Myocyte (in vitro differentiated cells): ENCODE results near the gene ANKS3. TPM values are rescaled to one million over a fixed set of nuclear protein-coding genes. Genes with fewer than 3 reads are reported as not detected.
A peak's percentile ranks its signal among the peaks of the same experiment; 100 is the strongest.

Source experiments
- DNase-seq: peaks from one replicate; pipeline ENCODE4 v3.0.0-alpha.2; 2012; ENCODE audit warnings: low read depth
- total RNA-seq: library from RNA; depleted of rRNA; stranded (reverse); fragments of >200 nt; gene quantifications from 2 replicates; pipeline ENCODE4 v1.2.3, GENCODE V29; 2014

Gene ANKS3
- total RNA-seq, 1 donor from 2014 or later = 16.8 TPM

DNA sequence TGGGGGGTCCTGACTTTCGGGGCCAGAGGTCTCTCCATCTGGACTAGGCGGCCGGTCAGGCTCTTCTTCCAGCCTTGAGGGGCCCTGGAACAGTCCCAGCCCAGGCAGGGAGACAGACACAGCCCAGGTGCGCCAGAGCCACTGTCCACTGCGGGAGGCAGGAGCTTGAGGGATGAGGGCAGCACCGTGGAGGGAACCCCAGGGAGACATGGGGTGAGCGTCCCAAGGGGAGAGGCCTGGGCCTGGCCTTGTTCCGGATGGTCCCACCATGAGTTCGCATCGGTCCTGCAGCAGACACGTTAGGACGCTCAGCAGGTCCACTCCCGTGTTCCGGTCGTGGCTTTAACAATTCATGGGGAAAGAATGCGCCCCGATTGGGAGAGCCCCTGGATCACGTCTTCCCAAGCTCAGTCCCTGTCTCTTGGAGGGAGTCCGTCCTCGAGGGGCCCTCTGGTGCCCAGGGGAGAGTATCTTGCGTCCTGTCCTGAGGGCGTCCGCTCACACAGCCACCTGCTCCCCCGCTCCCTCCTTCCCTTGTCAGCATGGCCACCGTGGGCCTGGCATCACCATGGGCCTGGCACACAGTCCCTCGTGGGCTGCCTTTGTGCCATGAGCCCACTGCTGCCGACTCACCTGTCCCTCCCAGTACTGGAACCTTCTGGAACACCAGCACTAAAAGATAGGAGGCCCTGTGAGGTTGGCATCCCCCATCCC lies 47.4 kb downstream of the ANKS3 start:
- no peak for DNase-seq

DNA sequence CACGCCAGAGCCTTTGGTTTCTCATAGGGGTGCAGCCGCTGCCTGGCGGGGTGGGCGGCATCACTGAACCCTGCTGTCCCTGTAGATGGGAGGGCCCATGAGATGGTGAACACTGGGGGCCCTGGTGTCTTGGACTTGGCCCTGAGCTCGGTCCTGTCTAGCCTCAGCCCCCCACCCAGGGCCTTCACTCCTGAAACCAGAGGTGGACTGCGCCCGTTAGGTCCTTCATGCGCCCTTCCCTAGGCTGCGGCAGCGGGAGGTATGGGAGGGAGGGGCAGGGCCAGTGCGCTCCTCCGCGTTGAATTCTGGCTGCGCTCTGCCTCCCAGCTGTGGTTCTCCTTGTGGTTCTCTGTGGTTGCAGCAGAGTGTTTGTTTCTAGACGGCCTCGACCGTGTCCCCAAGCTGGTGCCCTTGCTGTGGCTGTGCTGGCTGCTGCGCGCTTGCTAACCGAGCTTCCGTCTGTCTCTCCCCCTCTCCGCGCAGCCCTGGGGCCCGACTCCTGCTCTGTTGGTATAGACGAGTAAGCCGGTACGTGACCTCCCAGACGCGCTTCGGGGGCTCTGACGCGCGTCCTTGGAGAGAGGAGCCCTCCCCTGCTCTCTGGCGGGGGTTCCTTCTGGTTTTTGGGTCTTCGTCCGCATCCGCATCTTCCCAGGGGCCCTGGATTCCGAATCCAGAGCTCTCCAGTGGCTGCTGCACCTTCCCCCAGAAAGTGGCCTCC lies 48.1 kb downstream of the ANKS3 start:
- DNase-seq = no peak

DNA sequence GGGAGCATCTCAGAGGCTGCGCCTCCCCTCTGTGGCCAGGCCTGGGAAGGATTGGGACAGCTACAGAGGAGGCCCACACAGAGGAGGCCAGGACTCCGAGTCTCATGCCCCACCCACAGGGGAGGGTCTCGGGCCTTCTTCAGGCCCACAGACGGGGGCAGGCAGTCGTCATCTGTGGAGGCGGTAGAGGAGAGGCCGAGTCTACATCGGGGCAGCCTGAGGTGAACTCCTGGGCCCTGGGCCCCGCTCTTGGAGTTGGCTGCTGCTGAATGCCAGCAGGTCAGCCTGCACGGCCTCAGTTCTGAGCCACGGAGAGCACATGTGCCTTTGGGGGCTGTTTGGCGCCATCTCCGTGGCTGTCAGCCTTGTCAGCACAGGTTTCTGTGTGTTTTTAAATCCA lies 48.8 kb downstream of the ANKS3 start:
- no peak for DNase-seq

DNA sequence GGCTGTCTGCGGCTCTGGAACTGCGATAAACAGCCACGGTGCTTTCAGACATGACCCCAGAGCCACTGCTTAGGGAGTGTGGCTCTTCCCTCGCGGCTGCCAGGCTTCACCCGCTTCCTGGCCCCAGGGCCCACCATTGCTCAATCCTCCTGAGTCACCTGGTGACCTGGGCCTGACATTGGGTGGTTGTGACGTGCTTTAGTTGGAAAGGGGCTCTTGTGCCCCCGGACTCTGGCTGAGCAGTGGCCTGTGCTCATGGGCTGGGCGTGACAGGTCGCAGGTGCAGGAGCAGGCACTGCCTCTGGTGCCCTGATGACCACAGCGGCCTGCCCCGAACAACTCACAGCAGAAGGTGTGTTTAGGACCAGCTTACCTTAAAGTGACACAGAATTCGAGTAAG lies 49.3 kb downstream of the ANKS3 start:
- DNase-seq = no peak

DNA sequence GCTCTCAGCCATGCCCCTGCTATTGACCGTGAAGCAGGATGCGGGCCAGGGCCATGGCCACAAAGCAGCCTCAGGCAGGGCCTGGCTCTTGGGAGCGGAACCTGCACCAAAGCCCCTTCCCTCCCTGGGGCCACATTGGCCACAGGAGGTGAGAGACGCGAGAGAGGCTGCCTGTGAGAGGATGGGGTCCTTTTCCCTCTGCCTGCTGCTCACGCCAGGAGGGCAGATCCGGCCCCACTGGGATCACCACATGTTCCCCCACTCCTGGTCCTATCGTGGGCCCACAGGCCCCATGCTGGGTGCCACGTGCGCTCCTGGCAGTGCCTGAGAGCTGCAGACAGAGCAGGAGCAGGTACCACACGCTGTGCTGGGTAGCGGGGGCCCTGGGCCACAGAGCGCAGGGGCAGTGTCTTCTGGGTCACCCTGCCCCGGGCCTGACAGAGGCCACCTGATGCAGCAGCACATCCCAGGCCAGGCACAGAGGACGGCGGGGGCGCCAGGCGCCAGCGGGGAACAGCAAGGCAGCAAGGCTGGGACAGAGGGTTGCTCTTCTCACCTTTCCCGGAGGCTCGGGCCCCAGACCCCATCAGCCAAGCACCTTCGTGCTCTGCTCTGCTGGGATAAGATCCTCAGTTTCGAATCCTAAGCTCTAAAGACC lies 49.9 kb downstream of the ANKS3 start:
- DNase-seq = no peak

DNA sequence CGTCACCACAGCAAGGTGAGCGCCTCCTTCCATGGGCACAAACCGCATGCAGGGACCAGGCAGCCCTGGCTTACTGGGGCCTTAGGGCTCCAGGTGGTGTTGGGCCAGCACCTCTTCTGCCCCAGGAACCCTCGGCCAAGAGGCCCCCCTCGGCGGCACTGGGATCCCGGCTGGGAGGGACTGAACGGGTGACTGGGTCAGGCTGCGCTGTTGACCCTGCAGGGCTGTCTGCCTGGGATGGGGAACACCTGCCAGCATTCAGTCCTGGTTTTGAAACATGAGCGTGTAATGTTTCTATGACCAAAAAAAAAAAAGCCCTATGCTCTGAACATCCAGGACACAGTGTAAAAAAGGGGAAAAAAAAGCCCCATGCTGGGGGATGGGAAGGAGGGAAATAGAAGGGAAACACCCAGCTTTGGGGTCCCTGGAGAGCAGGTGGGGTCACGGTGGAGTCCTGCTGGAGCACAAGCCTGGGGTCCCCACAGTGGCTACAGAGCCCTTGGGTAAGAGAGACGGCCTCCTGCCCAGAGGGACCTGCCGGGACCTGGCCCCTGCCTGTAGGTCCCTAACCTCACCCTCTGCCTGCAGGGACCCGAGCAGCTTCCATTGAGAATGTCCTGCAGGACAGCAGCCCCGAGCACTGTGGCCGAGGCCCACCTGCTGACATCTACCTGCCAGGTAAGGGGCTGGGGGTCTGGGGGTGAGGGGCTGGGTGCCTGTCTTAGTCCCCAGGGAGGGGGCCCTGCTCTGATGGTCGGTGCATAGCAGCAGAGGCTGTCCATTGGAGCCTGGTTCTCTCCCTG lies 50.6 kb downstream of the ANKS3 start:
- DNase-seq = no peak

DNA sequence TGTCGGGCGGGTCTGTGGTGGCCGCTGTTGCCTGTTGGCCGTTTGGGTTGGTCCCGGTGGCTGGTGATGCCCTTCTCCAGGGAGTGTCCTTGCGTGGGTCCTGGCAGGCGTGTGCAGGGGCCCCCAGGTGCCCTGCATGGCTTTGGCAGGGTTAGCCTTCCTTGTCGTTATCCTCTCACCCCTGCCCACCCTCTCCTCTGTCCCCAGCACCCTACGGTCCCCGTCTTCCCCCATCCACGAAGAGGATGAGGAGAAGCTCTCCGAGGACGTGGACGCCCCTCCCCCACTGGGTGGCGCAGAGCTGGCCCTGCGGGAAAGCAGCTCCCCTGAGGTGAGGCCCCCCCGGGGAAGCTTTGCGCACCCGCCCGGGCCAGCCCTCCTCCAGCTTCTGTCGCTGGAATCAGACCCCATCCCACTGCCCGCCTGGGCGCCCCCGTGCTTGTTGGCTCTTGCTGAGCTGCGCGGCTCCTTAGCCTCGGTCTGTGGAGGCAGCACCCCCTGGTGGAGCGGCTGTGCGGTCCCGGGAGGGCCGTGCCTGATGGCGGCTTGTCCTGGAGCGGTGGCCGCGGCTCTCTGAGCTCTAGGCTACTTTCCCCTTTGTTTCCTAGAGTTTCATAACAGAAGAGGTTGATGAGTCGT lies 51.3 kb downstream of the ANKS3 start:
- DNase-seq = no peak

DNA sequence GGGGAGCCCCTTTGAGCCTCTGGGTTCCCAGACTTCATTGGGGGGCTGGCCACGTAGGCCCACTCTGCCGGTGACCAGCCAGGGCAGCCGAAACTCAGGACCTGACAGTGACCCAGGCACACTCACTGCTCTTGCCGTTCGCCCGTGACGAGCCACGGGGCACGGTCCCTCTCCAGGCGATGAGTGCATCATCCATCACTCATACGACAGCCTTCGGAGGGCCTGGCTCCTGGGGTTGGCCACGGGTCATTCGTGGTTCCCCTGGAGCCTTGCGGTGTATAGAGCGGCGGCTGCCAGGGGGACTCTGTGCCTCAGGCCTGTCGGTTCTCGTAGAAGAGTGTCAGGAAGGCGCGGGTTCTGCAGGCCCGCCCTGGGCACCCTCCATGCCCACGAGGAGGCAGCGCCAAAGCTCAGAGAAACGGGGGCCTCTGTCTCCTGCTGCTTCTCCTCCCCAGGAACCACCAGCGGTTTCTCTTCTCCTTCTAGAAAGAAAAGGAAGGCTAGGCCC lies 51.9 kb downstream of the ANKS3 start:
- no peak for DNase-seq

DNA sequence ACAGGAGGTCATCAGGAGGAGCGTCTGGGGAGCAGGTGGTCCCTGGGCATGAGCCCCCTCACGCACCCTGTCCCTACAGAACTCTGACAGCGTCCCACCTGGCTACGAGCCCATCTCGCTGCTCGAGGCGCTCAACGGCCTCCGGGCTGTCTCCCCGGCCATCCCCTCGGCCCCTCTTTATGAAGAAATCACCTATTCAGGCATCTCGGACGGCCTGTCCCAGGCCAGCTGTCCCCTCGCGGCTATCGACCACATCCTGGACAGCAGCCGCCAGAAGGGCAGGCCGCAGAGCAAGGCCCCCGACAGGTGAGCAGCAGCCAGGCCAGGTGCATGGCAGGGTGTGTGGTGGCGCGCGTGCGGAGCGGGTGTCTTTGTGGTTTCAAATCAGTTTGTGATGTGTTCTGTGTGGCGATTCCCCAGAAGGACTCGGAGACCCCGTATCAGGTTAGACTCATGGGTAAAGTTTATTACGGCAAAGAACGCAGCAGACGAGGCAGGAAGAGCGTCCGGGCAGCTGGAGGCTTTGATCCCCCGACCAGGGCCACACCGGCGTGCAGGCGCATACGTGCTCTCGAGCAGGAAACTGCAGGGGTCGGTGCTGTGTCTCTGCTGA lies 52.5 kb downstream of the ANKS3 start:
- no peak for DNase-seq

DNA sequence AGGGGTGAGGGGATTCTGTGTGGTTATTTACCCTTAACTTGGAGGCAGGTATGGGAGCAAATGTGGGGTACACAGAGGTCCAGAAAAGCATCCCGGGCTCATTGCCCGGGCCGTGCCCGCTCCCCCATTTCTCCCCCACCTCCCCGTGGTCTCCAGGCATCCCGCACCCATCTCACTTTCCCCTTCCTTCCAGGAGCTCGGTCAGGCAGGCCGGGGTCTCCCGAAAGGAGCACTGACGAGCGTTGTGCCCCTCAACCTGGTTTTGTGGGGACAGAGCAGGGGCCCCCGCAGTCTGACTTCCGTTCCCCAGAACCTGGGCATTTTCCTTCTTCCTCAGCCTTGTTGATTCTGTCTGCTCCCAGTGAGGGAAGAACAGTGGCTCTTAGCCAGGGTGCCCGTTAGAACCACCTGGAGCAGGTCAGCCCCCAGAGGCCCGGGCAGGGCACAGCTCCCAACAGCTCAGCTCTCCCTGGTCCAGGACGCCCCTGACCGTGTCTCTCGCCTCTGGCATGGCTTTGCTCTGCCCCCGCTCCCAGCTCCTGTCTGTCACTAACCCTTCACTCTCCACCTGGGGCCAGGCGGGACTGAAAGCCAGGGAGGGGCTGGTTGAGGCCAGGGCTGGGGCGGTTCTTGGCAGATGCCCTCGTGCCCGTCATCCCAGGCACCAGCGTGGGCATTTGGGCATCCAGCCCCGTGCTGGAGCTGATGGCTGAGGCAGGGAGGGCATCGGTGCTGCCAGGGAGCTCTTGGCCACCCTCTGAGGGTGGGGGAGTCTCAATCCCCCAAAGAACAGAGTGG lies 53.2 kb downstream of the ANKS3 start:
- no peak for DNase-seq

DNA sequence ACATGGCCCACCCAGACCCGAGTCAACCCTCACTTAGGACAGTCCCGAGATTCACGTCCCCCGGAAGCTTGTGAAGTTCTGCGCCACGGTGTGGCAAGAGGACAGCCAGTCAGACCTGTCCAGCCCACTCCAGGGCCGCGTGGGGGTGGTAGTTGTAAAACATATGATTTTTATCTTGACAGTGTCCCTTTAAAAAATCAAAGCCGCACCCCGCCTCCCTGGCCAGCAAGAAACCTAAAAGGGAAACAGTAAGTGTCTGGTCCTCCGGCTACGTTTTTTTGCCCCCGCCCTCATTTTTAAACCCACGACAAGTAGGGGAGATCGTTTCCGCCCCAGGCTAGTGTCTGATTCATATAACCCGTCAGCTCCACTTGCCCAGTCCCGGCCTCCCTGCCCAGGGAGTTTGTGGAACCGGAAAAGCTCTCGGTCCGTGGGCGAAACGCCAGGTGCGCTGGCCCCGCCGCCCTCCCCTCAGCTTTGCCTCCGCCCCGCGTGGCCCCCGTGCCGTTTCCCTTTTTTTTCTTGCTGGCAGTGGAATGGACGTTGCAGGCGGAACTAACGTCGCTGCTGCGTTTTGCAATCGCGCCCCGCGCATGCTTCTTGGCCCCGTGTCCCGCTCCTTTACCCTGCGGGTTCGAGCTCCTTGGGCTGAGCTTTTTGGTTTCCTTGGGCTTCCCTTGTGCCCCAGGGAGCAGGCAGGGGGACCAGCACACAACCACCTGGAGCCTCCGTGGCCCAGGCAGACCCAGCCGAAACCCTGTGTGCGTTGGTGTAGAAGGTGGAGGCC lies 54.0 kb downstream of the ANKS3 start:
- DNase-seq = peak; percentile 58

DNA sequence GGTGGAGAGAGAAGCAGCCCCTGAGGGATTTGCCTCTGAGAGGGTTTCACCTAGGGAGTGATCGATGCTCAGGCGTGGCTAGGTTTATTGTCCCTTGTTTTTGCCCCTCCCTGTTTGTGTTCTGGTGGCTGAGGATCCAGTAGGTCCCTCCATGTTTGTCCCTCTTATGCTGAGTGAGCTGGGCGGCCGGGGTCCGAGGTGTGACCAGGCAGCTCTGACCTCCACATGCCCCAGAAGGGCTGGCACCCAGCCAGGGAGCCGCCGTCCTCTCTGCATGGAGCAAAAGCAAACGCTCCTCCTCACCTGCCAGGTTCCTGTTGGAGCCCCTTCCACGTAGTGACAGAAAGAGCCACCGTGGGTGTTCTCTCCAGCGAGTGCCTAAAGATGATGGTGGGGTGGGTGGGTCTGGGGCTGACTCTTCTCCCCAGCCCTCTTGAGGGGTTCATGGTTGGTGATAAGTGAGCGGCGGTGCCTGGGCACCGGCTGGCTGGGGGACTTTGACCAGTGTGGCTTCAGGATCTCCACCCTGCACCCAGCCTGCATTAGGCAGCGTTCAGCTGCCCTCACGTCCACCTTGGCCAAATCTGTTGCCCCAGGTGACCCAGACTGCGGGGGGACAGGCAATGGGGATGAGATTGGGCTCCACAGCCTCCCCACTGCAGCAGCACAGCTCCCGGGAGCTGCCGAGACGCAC lies 54.8 kb downstream of the ANKS3 start:
- DNase-seq = no peak

DNA sequence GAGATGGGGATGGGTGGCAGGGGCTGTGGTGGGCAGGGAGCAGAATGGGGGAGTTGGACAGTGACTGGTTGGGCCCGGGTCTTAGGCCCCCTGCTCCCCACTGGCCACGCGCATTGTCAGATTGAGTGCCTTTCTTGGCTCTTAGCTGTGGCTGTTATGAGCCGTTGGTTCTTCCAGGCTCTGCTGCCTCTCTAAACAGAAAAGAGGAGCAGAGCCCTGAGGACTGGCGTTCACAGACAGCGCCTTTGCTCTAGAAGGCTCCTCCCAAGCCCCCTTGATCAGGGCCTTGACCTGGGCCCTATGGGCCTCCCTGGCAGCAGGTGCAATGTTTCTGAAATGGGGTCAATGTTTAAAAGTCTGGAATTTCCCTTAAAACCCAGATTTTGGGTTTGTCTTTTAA lies 55.5 kb downstream of the ANKS3 start:
- no peak for DNase-seq

DNA sequence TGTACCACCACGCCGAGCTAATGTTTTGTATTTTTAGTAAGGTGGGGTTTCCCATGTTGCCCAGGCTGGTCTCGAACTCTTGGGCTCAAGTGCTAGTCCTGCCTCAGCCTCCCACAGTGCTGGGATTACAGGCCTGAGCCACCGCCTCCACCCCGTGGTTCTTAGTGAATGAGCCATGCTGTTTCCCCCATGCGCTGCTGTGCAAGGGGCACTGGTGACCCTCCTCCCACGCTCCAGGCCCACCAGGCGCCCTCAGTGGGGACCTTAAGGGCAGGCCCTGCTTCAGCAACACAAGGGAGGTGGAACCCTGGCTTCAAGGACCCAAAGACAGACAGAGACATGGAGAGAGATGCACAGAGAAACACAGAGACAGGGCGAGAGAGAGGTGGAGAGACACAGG lies 56.1 kb downstream of the ANKS3 start:
- no peak for DNase-seq

DNA sequence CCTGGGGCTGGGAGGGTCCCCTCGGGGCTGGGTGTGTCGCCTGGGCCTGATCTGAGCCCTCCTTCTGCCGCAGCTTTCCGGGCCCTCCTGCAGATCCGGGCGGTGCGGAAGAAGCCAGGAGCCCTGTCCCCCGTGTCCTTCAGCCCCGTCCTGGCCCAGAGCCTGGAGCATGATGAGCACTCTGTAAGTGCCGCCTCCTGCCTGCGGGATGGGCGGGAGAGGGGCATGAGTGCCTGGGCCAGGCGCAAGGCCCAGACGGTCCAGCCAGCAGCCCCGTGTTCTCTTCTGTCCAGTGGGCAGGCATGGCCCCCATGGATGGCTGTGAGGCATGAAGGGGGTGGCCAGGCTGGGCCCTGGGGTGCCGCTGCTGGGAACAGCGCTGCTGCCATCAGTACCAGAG lies 56.7 kb downstream of the ANKS3 start:
- DNase-seq = no peak

DNA sequence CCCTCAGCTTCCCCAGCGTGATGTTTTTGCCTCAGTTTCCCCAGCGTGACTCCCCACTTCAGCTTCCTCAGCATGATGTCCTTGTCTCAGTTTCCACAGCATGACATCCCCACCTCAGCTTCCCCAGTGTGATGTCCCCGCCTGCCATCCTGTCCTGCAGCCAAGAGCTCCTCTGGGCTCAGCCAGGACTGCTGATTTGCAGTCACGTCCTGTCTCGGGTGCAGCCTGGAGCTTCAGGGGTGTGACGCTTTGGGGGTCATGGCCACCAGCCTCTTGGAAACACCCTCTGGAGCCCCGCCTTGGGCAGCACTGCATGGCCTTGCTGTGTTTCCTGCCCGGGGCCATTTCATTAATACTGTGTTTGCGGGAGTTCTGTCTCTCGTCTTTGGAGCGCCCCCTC lies 57.2 kb downstream of the ANKS3 start:
- DNase-seq = no peak

DNA sequence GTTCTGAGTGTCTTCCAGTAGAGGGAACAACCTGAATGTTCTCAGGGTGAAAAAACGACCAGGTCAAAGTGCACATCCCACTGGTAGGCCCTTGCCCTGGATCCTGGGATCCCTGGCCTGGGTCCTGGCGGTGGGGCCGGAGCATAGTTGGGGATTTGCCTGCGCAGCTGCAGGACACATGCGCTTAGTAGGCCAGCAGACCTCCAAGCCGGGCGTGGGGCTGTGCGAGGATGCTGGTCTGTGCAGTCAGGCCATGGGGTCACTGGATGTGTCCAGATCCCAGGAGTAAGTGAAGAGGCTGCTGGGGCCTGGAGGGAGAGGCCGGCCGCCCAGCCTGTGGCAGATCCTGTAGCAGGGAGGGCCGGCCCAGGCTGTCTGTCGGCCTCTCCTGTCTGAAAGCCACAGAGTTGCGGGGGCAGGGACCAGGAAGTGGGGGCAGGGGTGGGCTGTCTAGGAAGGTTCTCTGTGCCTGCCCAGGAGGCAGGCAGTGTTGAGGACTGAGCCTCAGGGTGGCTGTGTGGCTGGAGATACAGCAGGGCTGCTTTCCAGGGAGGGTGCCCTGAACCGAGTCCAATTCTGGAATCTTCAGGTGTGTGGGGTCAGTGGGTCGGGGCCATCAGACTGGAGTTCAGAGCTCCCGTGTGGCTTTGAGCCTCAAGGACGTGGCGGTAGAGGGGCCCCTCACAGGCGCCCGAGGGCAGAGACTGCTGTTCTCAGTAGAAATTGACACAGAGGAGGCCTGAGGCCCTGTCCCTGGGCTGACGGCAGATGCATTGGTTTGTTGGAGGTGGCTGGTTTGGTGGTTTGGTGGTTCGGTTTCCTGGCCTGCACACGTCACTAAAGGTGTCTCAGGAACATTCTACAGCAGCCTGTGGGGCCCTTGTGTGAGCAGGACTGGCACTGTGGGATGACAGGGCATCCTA lies 57.9 kb downstream of the ANKS3 start:
- DNase-seq = no peak
